HG02981 (cell line): Measurements from ENCODE around the gene MORC4.
"Not testable (repeated sequence)": the region's sequence is repeated elsewhere in the genome, so short reads cannot be mapped to it uniquely, and the experiment has no call there.

Experiments used
- ATAC-seq: cut with Tn5 transposase; IDR thresholded peaks from one replicate; pipeline ENCODE4 v1.9.1; 2021; ENCODE audit warnings: mild to moderate bottlenecking, moderate library complexity; ENCODE audit not compliant: unreplicated experiment

The MORC4 gene

GRCh38 chrX:107000013-107000515 lies at the start of gene MORC4:
Gene MORC4, minus strand, starts transcription at chrX:107000212. Its CDS starts 243 bp downstream, at chrX:106999969.
- ATAC-seq, result peak; percentile 79

DNA sequence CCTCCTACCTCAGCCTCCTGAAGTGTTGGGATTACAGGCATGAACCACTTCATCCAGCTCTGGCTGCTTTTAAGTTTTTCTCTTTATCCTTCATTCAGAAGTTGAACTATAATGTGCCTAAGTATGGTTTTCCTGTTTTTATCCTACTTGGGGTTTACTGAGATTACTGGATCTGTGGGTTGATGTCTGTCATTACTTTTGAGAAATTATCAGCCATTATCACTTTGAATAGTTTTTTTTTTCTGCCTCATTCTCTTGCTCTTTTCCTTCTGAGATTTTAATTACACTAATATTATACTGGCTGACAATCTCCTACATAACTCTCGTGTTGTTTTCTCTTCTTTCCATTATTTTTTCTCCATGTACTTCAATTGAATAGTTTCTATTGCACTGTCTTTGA lies 47.6 kb upstream of the MORC4 start:
- no peak for ATAC-seq

DNA sequence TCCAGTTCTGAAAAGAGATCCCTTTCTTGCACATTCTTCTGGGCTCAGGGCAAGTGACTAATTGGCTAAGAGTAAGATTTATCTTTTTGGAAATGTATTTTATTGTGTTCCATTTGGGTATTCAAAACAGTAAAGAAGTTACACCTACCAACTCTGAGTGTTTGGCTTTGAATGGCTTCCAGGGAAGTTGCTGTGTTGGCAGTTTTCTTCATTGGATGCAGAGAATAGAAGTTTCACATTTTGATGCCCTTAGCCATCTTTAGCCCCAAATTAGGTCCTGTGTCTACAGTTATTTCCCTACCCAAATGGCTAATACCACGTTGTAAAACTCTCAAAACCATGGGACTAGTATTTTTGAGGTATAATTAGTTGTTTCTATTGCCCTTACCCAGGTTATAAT lies 29.7 kb upstream of the MORC4 start:
- no peak for ATAC-seq

DNA sequence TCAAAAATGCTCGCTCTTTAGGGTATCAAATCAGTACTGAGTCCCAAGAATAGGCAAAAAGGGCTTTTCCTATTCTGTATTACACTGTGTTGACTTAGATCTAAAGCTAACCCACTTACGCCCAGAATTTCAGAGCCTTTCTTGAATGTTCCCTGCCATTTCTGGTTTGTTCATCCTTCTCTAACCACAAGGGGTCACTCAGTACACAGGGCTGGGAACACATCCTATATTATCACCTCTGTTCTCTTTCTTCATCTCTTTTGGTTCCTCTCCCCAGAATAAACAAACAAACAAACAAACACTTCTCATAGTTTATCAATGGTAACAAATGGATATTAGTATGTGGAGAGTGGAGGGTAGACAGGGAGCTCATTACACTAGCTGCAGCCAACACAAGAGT lies 25.5 kb upstream of the MORC4 start:
- no peak for ATAC-seq

GRCh38 chrX:107014936-107015335 lies 14.9 kb upstream of the MORC4 start:
- ATAC-seq, result no peak

- no peak for ATAC-seq
Measured at GRCh38 chrX:107008034-107008433, 8.0 kb upstream of the MORC4 start.

GRCh38 chrX:106999002-106999975 lies 723 bp downstream of the MORC4 start:
- peak; percentile 36 for ATAC-seq

DNA sequence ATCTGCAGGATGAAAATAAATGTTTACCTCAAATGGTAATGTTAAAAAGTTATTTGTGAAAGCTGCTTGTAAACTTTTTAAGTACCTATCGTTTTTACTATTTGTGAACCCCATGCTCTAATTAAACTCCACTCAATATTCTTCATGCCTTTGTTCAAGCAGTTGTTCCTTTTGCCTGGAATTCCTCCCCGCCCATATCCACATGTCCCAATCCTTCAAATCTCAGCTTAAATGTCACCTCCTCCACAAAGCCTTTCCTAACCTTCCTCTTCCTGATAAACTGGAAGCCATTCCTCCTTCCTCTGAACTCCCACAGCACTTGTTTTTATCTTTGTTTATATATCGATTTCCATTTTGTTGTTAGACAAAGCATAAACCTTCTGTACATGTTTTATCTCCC lies 2.4 kb downstream of the MORC4 start:
- no peak for ATAC-seq

DNA sequence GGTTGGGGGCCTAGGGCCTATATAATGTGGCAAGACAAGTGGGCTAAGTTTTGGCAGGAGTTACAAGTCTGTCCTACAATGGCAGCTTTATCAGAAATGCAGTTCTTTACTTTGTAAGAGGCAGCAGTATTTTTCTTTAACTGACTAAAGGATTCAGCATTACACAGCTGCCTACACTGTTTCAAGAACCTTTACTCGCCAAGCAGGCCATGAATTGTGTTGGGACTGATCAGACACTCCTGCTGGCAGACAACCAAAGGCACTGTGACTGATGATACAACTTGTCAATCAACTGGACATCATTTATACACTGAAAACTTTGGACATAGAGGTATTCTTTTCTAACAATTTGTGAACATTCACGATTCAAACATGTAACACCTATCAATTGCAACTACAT lies 4.3 kb downstream of the MORC4 start:
- ATAC-seq, result no peak

- ATAC-seq, result no peak
Measured at GRCh38 chrX:106987488-106987887, 12.5 kb downstream of the MORC4 start.

GRCh38 chrX:106980952-106981626 lies 18.9 kb downstream of the MORC4 start:
- ATAC-seq, result no peak

DNA sequence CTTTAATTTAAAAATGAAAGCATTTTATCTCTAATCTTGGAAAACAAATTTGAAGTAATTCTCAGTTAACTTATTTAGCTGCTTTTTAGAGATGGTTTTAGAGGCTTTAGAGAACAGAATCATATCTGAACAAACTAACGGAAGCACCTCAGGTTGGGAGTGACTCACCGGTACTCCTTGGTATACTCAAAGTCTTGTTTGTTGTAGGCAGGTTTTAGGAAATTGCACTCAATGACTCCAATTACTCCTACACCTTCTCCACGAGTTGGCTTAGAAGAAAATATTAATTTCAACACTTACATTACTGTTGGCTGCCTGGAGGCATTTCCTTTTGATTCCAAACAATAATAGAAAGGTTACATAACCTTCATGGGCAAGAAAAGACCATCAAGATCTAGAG lies 23.6 kb downstream of the MORC4 start:
- no peak for ATAC-seq

- ATAC-seq, result no peak
Measured at GRCh38 chrX:106973433-106974149, 26.4 kb downstream of the MORC4 start.

- ATAC-seq, result no peak
Measured at GRCh38 chrX:106972896-106973295, 27.1 kb downstream of the MORC4 start.

GRCh38 chrX:106966547-106966946 lies 33.5 kb downstream of the MORC4 start:
- ATAC-seq, result not testable (repeated sequence)

GRCh38 chrX:106964290-106964689 lies 35.7 kb downstream of the MORC4 start:
- ATAC-seq, result no peak

DNA sequence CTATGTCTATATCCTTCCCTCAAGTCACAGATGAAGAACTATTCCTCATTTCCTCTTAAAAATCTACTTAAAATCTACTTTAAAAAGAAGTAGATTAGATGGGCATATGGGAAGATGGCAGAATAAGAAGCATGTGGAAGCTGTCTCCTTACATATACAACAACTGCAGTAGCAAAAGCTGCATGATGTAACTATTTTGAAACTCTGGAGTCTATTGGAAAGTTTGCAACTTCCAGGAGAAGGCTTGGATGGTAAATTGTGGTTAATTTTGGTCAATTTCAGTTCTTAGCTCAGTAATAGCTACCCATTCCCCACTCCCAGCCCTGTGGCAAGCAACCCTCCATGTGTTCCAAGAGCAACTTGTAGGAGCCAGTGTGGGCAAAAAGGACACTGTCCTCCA lies 36.9 kb downstream of the MORC4 start:
- no peak for ATAC-seq

DNA sequence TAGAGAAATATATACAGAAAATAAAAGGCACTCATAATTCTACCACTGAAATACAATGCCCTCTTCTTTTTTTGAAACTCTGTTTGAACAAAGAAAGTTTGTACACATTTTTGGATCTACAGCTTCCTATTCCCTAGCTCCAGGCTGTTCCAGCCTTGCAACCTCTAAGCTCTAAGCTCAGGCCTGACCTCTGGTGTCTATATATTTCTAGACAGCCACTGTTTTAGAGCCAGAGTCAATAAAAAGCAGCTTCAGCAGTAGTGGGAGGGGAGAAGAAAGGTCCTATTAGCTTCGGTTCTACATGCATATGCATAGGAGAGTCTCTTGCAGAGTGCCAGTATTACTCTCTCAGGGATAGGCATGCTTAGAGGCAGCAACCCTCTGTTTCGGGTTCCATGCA lies 40.1 kb downstream of the MORC4 start:
- ATAC-seq, result no peak

DNA sequence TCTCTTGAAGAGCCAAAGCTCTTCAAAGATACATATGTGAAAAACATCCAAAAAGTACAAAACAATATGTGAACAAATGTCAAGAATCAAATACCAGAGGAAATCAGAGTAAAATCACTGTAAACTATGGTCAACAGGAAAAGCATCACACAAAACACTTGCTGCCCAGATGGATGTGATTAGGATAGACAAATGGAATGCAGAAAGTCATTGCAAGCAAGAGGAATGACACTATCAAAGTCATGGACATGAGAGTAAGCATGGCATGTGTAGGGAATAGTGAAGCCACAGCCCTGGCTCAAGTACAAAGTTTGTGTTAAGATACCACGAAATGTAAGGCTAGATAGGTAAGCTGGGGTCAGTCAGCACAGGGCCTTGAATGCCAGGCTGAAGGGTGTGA lies 42.2 kb downstream of the MORC4 start:
- ATAC-seq, result no peak

DNA sequence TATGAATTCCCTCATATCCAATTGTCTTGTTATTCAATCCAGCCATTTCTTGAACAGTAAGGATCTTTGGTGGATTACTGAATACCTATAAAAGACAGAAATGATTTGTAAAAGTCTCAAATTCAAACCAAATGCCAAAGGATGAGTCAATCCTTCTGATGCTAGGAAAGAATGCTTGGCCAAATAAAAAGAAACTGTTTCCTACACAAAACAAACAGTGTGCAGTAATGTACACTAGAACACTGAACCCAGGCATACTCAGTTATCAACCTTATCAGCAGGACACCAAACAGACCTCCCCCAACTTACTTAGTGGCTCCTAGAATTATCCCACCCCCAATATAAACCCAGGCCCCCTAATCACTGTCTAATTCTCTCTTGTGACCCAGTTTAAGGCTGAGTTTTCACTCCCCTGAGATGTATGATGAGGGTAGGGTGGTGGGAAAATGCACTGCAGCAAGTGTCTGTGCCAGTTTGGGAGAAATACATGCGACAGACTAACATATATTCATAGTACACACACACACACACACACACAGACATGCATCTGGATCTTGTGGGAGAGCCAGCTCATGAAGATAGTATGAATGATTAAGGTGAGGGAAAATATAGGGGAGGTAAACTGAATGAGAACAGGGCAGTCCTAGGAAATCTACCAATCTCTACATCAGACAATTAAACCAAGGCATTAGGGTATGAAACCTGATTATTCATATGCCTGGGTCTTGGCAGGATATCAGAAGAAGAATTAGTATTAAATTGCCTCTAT lies 44.8 kb downstream of the MORC4 start:
- ATAC-seq, result no peak
